Naive thymus-derived CD4-positive, alpha-beta T cell (primary cell): ENCODE results near the gene CGN. TPM values are rescaled to one million over a fixed set of nuclear protein-coding genes. Genes with fewer than 3 reads are reported as not detected.

ENCODE experiments used
- ATAC-seq: fragments of 150-1000 bp; cut with Tn5 transposase; 2 replicates; pipeline ENCODE4 v1.10.0; 2021; ENCODE audit warnings: mild to moderate bottlenecking, moderate library complexity
- CTCF ChIA-PET: fragments of 350-600 bp; sonication (Branson Sonifier 250); formaldehyde crosslinking; loops from one replicate; lab custom pipeline; 2021; ENCODE audit warnings: antibody characterized with exemption; lab: Charles Lee
- POLR2A ChIA-PET: fragments of 350-600 bp; sonication (Branson Sonifier 250); formaldehyde crosslinking; loops from one replicate; lab custom pipeline; 2021; ENCODE audit warnings: antibody characterized with exemption, inconsistent platforms; lab: Charles Lee
- DNase-seq, 9 donors: peaks; one replicate each; pipeline versions ENCODE4 v3.0.0 to v3.0.0-alpha.2; 2020 to 2022; ENCODE audit warnings: mixed read lengths in 1 of 9
- H3K27ac ChIP-seq: one replicate; pipeline ENCODE4 v1.7.0; 2013; ENCODE audit warnings: mild to moderate bottlenecking, low read depth, low read length, moderate library complexity
- H3K27me3 ChIP-seq, 2 donors: one replicate each; pipeline ENCODE4 v1.7.0; 2013; ENCODE audit warnings: low read length in 2 of 2, mild to moderate bottlenecking in 2 of 2, moderate library complexity in 2 of 2; ENCODE audit not compliant: control insufficient read depth in 2 of 2, insufficient read depth in 2 of 2
- H3K36me3 ChIP-seq, 3 experiments: 1 replicate in 2 of 3; 2 replicates in 1 of 3; pipeline ENCODE4 v1.7.0; 2013; ENCODE audit warnings: low read length in 3 of 3, mild to moderate bottlenecking in 3 of 3, moderate library complexity in 1 of 3; ENCODE audit not compliant: insufficient read depth in 3 of 3, control insufficient read depth in 2 of 3
- H3K4me1 ChIP-seq, 2 donors: one replicate each; pipeline ENCODE4 v1.7.0; 2013; ENCODE audit warnings: low read length in 2 of 2, mild to moderate bottlenecking in 2 of 2, moderate library complexity in 1 of 2; ENCODE audit not compliant: control insufficient read depth in 2 of 2, insufficient read depth in 2 of 2
- H3K4me3 ChIP-seq: 2 replicates; pipeline ENCODE4 v1.7.0; 2013; ENCODE audit warnings: mild to moderate bottlenecking, low read length
- H3K9me3 ChIP-seq, 3 experiments: 1 replicate in 2 of 3; 2 replicates in 1 of 3; pipeline ENCODE4 v1.7.0; 2013; ENCODE audit warnings: low read length in 3 of 3; ENCODE audit not compliant: control insufficient read depth in 2 of 3
- H3K27ac Mint-ChIP-seq, 9 donors: one replicate each; pipeline ENCODE4 v1.8.0; 2020 to 2022; ENCODE audit warnings: mixed read lengths in 9 of 9, mild to moderate bottlenecking in 8 of 9, moderate library complexity in 5 of 9, inconsistent platforms in 2 of 9
- H3K27me3 Mint-ChIP-seq, 5 donors: one replicate each; pipeline ENCODE4 v1.8.0; 2021 to 2022; ENCODE audit warnings: mixed read lengths in 5 of 5, mild to moderate bottlenecking in 1 of 5
- H3K36me3 Mint-ChIP-seq, 5 donors: one replicate each; pipeline ENCODE4 v1.8.0; 2020 to 2022; ENCODE audit warnings: mixed read lengths in 5 of 5, mild to moderate bottlenecking in 3 of 5, inconsistent platforms in 1 of 5
- H3K4me1 Mint-ChIP-seq, 7 donors: one replicate each; pipeline ENCODE4 v1.8.0; 2020 to 2022; ENCODE audit warnings: mixed read lengths in 7 of 7, mild to moderate bottlenecking in 3 of 7, inconsistent platforms in 1 of 7
- H3K4me3 Mint-ChIP-seq, 10 donors: one replicate each; pipeline ENCODE4 v1.8.0; 2020 to 2022; ENCODE audit warnings: mild to moderate bottlenecking in 10 of 10, mixed read lengths in 10 of 10, moderate library complexity in 6 of 10, inconsistent platforms in 2 of 10
- H3K9me3 Mint-ChIP-seq, 11 donors: one replicate each; pipeline ENCODE4 v1.8.0; 2020 to 2022; ENCODE audit warnings: mixed read lengths in 11 of 11, mild to moderate bottlenecking in 4 of 11, inconsistent platforms in 1 of 11, moderate library complexity in 1 of 11
- intact Hi-C, 2 donors: fragments of 100-400 bp; cut with micrococcal nuclease; formaldehyde crosslinking; loops; one replicate each; pipeline ENCODE4 v1.15.1; 2023
- polyA plus RNA-seq, 2 donors: library from polyadenylated mRNA; unstranded; fragments of 300-500 nt; fragmentation: Illumina TruSeq; gene quantifications; one replicate each; pipeline ENCODE4 v1.2.3, GENCODE V29; 2021
- total RNA-seq, 6 experiments: library from RNA in 5 of 6; stranded (reverse) in 5 of 6; gene quantifications; 1 replicate in 5 of 6; 2 replicates in 1 of 6; pipeline ENCODE4 v1.2.3 and lab custom pipeline; 2021 to 2026

The CGN gene
- total and polyA plus RNA-seq, 7 experiments from 2014 or later = 0.25 to 2.4 (median 0.91) TPM; not detected in 2

DNA sequence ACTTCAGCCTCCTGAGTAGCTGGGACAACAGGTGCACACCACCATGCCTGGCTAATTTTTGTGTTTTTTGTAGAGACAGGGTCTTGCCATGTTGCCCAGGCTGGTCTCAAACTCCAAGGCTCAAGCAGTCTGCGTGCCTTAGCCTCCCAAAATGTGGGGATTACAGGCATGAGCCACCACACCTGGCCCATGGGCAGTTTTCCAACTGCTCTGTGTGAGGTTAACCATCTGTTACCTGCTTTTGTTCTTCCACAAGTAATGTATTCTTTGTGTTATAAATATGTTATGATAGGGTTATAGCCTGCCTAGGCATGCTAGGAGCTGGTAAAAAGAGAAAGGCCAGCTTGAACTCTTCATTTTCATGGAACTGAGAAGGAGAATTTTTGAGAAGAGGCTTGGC is 59.6 kb downstream of the CGN start:
- DNase-seq = no peak
- ChIA-PET CTCF (no interaction called here), POLR2A (no interaction called here)
- no peaks in the 10 kb centered on the region for H3K9me3 Mint-ChIP-seq
- H3K4me1 Mint-ChIP-seq = peaks cover 0 to 13% (median 0%) of the 10 kb centered on the region in 7 donors
- H3K4me3 ChIP-seq = no peak overlapping the region
- H3K36me3 Mint-ChIP-seq = peaks cover 0 to 26% (median 6%) of the 10 kb centered on the region in 5 donors
- no peaks in the 10 kb centered on the region for H3K27me3 Mint-ChIP-seq
- no peaks in the 10 kb centered on the region for H3K9me3 ChIP-seq
- H3K27ac ChIP-seq = no peak overlapping the region
- no peak overlapping the region for H3K4me3 Mint-ChIP-seq
- ATAC-seq = no peak
- H3K27me3 ChIP-seq = no peaks in the 10 kb centered on the region
- H3K4me1 ChIP-seq = no peaks in the 10 kb centered on the region
- no peak overlapping the region for H3K27ac Mint-ChIP-seq
- intact Hi-C loops = no loop called here
- no peaks in the 10 kb centered on the region for H3K36me3 ChIP-seq

DNA sequence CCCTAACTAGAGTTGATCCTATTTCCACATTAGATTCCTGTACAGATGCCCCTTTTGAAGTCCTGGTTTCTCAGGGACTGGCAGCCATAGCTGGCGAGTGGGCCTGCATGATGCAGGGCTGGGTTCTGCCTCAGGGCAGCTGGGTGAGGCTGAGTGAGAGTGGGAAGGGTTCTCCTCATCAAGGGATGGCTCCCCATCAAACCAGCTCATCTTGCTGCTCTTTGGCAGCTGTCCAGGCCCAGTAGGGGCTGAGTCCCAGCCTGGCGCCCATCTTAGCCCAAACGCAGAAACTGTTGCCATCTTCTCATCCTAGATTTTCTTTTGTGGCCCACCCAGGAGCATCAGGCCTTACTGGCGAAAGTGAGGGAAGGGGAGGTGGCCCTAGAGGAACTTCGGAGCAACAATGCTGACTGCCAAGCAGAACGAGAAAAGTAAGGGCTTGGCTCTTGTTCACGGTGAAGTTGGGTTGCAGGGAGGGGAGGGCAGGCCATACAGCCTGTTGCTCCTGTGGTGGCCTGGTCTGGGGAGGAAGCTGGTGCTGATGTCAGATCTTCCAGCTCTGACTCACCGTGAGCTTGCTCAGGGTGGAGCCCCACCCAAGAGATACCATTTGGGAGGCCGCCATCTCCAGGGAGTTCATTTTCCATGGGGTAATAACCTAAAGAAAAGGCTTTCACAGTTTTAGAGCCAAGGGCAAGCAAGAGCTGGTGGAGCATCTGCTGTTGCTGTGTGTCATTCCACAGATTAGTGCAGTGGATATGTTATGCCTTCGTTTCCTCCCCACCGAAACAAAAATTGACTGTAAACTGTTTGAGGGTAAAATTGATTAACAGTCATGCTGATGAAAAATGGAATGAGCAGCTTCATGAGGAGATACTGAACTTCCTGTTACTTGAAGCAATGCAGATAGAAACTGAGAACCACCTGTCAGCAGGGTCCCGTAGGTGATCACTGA is 63.7 kb downstream of the CGN start:
- no peak for DNase-seq
- Mint-ChIP-seq H3K4me3 (no peak overlapping the region), H3K9me3 (peaks cover 0 to 1% (median 0%) of the 10 kb centered on the region in 11 donors), H3K4me1 (peaks cover 0 to 10% (median 0%) of the 10 kb centered on the region in 7 donors), H3K36me3 (peaks cover 0 to 22% (median 3%) of the 10 kb centered on the region in 5 donors), H3K27ac (peak overlapping the region in 1 of 9 donors; percentile 38), H3K27me3 (no peaks in the 10 kb centered on the region)
- H3K36me3 ChIP-seq = peaks cover 0 to 5% (median 0%) of the 10 kb centered on the region in 3 experiments
- ChIA-PET CTCF (interaction anchor here (0.6 kb wide), 1 partner anchor 51 kb away, joined by 5 read pairs; no protein-coding TSS in a partner anchor), POLR2A (no interaction called here)
- no peaks in the 10 kb centered on the region for H3K4me1 ChIP-seq
- intact Hi-C loops = no loop called here
- peak; percentile 46 for ATAC-seq
- no peak overlapping the region for H3K4me3 ChIP-seq
- no peaks in the 10 kb centered on the region for H3K27me3 ChIP-seq
- no peak overlapping the region for H3K27ac ChIP-seq
- H3K9me3 ChIP-seq = no peaks in the 10 kb centered on the region

DNA sequence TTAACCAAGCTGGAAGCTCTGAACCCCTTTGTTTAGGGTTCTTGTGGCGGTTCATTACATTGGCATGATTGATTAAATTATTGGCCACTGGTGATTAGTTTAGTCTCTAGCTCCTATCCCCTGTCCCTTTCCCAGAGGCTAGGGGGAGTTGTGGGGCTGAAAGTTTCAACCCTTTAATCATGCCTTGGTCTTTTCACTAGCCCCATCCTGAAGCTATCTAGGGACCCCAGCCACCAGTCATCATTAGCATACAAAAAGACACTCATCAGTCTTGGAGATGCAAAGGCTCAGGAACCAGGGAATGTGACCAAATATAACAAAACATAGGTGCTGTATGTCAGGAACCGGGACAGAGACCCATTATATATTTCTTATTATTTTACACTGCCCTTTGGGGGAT is 66.0 kb downstream of the CGN start:
- ChIA-PET POLR2A (no interaction called here), CTCF (no interaction called here)
- no peak overlapping the region for H3K4me3 Mint-ChIP-seq
- no peaks in the 10 kb centered on the region for H3K27me3 ChIP-seq
- no peaks in the 10 kb centered on the region for H3K9me3 ChIP-seq
- no peaks in the 10 kb centered on the region for H3K4me1 ChIP-seq
- H3K36me3 Mint-ChIP-seq = peaks cover 0 to 22% (median 3%) of the 10 kb centered on the region in 5 donors
- intact Hi-C loops = no loop called here
- peaks cover 0 to 1% (median 0%) of the 10 kb centered on the region in 11 donors for H3K9me3 Mint-ChIP-seq
- peaks cover 0 to 5% (median 0%) of the 10 kb centered on the region in 3 experiments for H3K36me3 ChIP-seq
- no peak overlapping the region for H3K27ac ChIP-seq
- no peak for ATAC-seq
- H3K4me3 ChIP-seq = no peak overlapping the region
- no peaks in the 10 kb centered on the region for H3K27me3 Mint-ChIP-seq
- H3K4me1 Mint-ChIP-seq = peaks cover 0 to 10% (median 0%) of the 10 kb centered on the region in 7 donors
- H3K27ac Mint-ChIP-seq = no peak overlapping the region
- no peak for DNase-seq

DNA sequence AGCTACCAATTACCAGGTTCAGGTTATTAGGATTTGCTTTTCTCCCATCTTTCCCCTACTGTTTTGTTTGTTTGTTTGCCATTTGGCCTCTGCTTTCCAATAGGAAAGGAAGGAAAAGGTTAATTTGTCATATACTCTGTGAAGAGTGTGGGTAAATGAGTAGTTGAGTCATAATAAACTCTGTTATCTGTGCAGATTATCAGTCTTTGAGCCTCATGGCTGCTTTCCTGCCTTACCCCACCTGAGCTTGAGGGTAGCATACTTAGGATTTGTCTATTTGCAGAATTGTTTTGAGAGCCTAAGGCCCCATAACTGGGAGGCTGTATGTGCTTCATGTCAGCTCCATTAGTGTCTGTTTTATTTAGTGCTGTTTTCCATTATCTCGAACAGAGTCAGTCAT is 67.8 kb downstream of the CGN start:
- H3K4me1 Mint-ChIP-seq = peaks cover 0 to 10% (median 0%) of the 10 kb centered on the region in 7 donors
- no peak overlapping the region for H3K27ac Mint-ChIP-seq
- intact Hi-C loops = no loop called here
- H3K9me3 Mint-ChIP-seq = peaks cover 0 to 1% (median 0%) of the 10 kb centered on the region in 11 donors
- H3K27me3 ChIP-seq = no peaks in the 10 kb centered on the region
- H3K4me3 ChIP-seq = no peak overlapping the region
- H3K4me1 ChIP-seq = no peaks in the 10 kb centered on the region
- ATAC-seq (no peak), DNase-seq (no peak)
- no peaks in the 10 kb centered on the region for H3K27me3 Mint-ChIP-seq
- CTCF ChIA-PET = interaction anchor here (0.6 to 1.2 kb wide), 2 partner anchors 15 to 1923 kb away, joined by 3 to 4 read pairs; no protein-coding TSS in a partner anchor
- peaks cover 0 to 5% (median 0%) of the 10 kb centered on the region in 3 experiments for H3K36me3 ChIP-seq
- H3K27ac ChIP-seq = no peak overlapping the region
- H3K4me3 Mint-ChIP-seq = no peak overlapping the region
- POLR2A ChIA-PET = no interaction called here
- H3K9me3 ChIP-seq = no peaks in the 10 kb centered on the region
- H3K36me3 Mint-ChIP-seq = peaks cover 0 to 18% (median 3%) of the 10 kb centered on the region in 5 donors

DNA sequence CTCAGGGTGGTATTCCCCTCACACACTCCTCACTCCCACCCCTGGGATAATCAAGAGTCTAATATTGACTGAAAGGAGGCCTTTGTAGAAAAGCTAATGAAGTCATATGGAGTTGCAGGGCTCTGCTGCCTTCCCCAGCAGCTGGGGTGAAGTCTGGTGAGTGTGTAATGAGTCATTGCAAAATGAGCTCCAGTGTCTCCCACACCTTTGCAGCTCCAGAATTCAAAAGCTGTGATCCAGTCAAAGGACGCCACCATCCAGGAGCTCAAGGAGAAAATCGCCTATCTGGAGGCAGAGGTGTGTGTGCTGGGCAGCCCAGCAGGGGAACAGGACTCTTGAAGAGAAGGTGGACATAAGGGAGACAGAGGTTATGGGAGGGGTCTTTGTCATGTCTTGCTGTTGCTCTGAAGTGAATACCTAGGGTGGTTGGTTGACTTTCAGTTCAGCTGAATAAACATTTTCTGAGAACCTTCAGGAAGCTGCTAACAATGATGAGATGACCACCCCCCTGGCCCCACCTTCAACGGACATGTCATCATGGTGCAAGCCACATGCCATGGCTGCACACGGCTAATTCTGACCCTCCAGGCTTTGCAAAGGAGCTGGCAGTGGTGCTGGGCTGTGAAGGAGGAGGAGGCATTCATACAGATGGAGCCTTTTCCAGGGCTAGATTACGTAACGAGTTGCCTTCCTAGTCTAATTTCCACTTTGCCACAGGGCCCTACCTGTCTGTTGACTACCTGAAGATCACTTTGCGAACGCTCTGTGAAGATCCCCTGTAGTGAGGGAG is 68.4 kb downstream of the CGN start:
- H3K4me3 ChIP-seq = no peak overlapping the region
- no peak overlapping the region for H3K4me3 Mint-ChIP-seq
- peaks cover 0 to 1% (median 0%) of the 10 kb centered on the region in 11 donors for H3K9me3 Mint-ChIP-seq
- no peak for ATAC-seq
- no peaks in the 10 kb centered on the region for H3K27me3 ChIP-seq
- no peak overlapping the region for H3K27ac Mint-ChIP-seq
- peaks cover 0 to 11% (median 3%) of the 10 kb centered on the region in 5 donors for H3K36me3 Mint-ChIP-seq
- H3K4me1 Mint-ChIP-seq = peaks cover 0 to 10% (median 0%) of the 10 kb centered on the region in 7 donors
- intact Hi-C loops = no loop called here
- no peaks in the 10 kb centered on the region for H3K4me1 ChIP-seq
- ChIA-PET POLR2A (no interaction called here), CTCF (interaction anchor here (1.2 kb wide), 1 partner anchor 14 kb away, joined by 4 read pairs; no protein-coding TSS in a partner anchor)
- DNase-seq = no peak
- no peak overlapping the region for H3K27ac ChIP-seq
- H3K9me3 ChIP-seq = no peaks in the 10 kb centered on the region
- H3K36me3 ChIP-seq = peaks cover 0 to 5% (median 0%) of the 10 kb centered on the region in 3 experiments
- H3K27me3 Mint-ChIP-seq = no peaks in the 10 kb centered on the region

DNA sequence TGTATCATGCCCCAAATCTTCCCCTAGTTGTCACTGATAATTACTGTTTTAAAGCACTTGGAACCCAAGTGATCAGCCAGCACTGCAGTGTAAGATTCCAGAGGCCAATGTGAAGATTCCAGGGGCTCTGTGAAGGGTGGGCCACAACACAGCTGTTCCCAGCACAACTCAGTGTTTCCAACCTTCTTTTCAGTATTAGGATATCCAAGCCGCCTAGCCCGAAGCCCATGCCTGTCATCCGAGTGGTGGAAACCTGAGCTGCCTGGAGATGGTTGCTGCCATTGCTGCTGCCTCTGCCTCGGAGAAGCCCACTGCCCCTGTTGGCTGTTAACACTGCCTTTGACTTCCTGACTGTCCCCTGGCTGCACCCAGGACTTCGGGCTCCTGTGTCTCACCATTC is 70.3 kb downstream of the CGN start:
- Mint-ChIP-seq H3K27ac (no peak overlapping the region), H3K4me1 (peaks cover 0 to 3% (median 0%) of the 10 kb centered on the region in 7 donors)

More for the DNA sequence above, 70.3 kb downstream of the CGN start:
- peaks cover 0 to 1% (median 0%) of the 10 kb centered on the region in 11 donors for H3K9me3 Mint-ChIP-seq
- H3K27me3 ChIP-seq = no peaks in the 10 kb centered on the region
- H3K27ac ChIP-seq = no peak overlapping the region
- intact Hi-C loops = no loop called here
- DNase-seq = no peak
- no peaks in the 10 kb centered on the region for H3K27me3 Mint-ChIP-seq
- H3K9me3 ChIP-seq = no peaks in the 10 kb centered on the region
- ChIA-PET POLR2A (no interaction called here), CTCF (interaction anchor here (0.5 to 0.7 kb wide), 2 partner anchors 12 to 350 kb away, joined by 3 to 6 read pairs; no protein-coding TSS in a partner anchor)
- no peak for ATAC-seq
- no peak overlapping the region for H3K4me3 ChIP-seq
- peaks cover 0 to 5% (median 0%) of the 10 kb centered on the region in 3 experiments for H3K36me3 ChIP-seq
- no peaks in the 10 kb centered on the region for H3K4me1 ChIP-seq
- H3K4me3 Mint-ChIP-seq = no peak overlapping the region
- peaks cover 0 to 6% (median 0%) of the 10 kb centered on the region in 5 donors for H3K36me3 Mint-ChIP-seq
